Measurements from ENCODE around the gene GALNT2.

Gene GALNT2

GRCh38 chr1:230130172-230130944 is 63.3 kb downstream of the GALNT2 start:
- Histone ChIP-seq H3K9me3 (ENCODE audit: severe bottlenecking) (no peaks in the 10 kb centered on the region), H3K4me3 (ENCODE audit: low read depth, low read length) (peak overlapping the region; percentile 1), H3K36me3 (no peaks in the 10 kb centered on the region; the same call in 1 of the 2 replicates), H3K27me3 (ENCODE audit: insufficient read depth, low read depth, severe bottlenecking) (no peaks in the 10 kb centered on the region), H3K27ac (peak overlapping the region; percentile 80)
- peak; percentile 94 for DNase-seq
- TF ChIP-seq CTCF (IDR thresholded peaks at IDR 0.05; ENCODE audit: low read depth, low read length): no peak

- Histone ChIP-seq H3K27ac (peak overlapping the region; percentile 80), H3K36me3 (no peaks in the 10 kb centered on the region; the same call in 1 of the 2 replicates), H3K4me3 (ENCODE audit: low read depth, low read length) (no peak overlapping the region), H3K27me3 (ENCODE audit: insufficient read depth, low read depth, severe bottlenecking) (no peaks in the 10 kb centered on the region), H3K9me3 (ENCODE audit: severe bottlenecking) (no peaks in the 10 kb centered on the region)
- no peak for TF ChIP-seq CTCF (IDR thresholded peaks at IDR 0.05; ENCODE audit: low read depth, low read length)
- DNase-seq: no peak
These were observed 64.4 kb downstream of the GALNT2 start for GRCh38 chr1:230131457-230131856.

GRCh38 chr1:230132758-230133157 is 65.7 kb downstream of the GALNT2 start:
- no peaks in the 10 kb centered on the region for H3K9me3 ChIP-seq (ENCODE audit: severe bottlenecking)
- no peak for DNase-seq
- H3K27ac ChIP-seq: no peak overlapping the region
- no peaks in the 10 kb centered on the region for H3K27me3 ChIP-seq (ENCODE audit: insufficient read depth, low read depth, severe bottlenecking)
- H3K36me3 ChIP-seq: peaks cover 4% of the 10 kb centered on the region
- H3K4me3 ChIP-seq (ENCODE audit: low read depth, low read length): no peak overlapping the region
- TF ChIP-seq CTCF (IDR thresholded peaks at IDR 0.05; ENCODE audit: low read depth, low read length): no peak

GRCh38 chr1:230135726-230136125 is 68.7 kb downstream of the GALNT2 start:
- no peak for TF ChIP-seq CTCF (IDR thresholded peaks at IDR 0.05; ENCODE audit: low read depth, low read length)
- peaks cover 6% of the 10 kb centered on the region for H3K36me3 ChIP-seq
- no peaks in the 10 kb centered on the region for H3K9me3 ChIP-seq (ENCODE audit: severe bottlenecking)
- H3K4me3 ChIP-seq (ENCODE audit: low read depth, low read length): no peak overlapping the region
- H3K27me3 ChIP-seq (ENCODE audit: insufficient read depth, low read depth, severe bottlenecking): no peaks in the 10 kb centered on the region
- H3K27ac ChIP-seq: no peak overlapping the region
- DNase-seq: no peak

GRCh38 chr1:230136453-230137336 is 69.7 kb downstream of the GALNT2 start:
- Histone ChIP-seq H3K27ac (no peak overlapping the region), H3K4me3 (ENCODE audit: low read depth, low read length) (no peak overlapping the region), H3K27me3 (ENCODE audit: insufficient read depth, low read depth, severe bottlenecking) (no peaks in the 10 kb centered on the region), H3K9me3 (ENCODE audit: severe bottlenecking) (no peaks in the 10 kb centered on the region), H3K36me3 (peaks cover 6% of the 10 kb centered on the region)
- no peak for TF ChIP-seq CTCF (IDR thresholded peaks at IDR 0.05; ENCODE audit: low read depth, low read length)
- DNase-seq: no peak
